Measurements from ENCODE around the gene KIF26B.
"Not testable (repeated sequence)": the region's sequence is repeated elsewhere in the genome, so short reads cannot be mapped to it uniquely, and the experiment has no call there.

KIF26B gene

GRCh38 chr1:245692318-245692717 is 537.5 kb downstream of the KIF26B start:
- H3K27ac ChIP-seq, result no peak overlapping the region
- TF ChIP-seq CTCF (conservative IDR thresholded peaks at IDR 0.05), result no peak

- no peak for TF ChIP-seq CTCF (conservative IDR thresholded peaks at IDR 0.05)
- H3K27ac ChIP-seq, result no peak overlapping the region
Observed at GRCh38 chr1:245693116-245693793, 538.5 kb downstream of the KIF26B start.

GRCh38 chr1:245693941-245694752 is 539.4 kb downstream of the KIF26B start:
- H3K27ac ChIP-seq, result no peak overlapping the region
- TF ChIP-seq CTCF (conservative IDR thresholded peaks at IDR 0.05), result no peak

GRCh38 chr1:245694753-245695195 is 540.0 kb downstream of the KIF26B start:
- no peak overlapping the region for H3K27ac ChIP-seq
- no peak for TF ChIP-seq CTCF (conservative IDR thresholded peaks at IDR 0.05)

- TF ChIP-seq CTCF (conservative IDR thresholded peaks at IDR 0.05), result no peak
- H3K27ac ChIP-seq, result no peak overlapping the region
Observed at GRCh38 chr1:245695211-245695610, 540.4 kb downstream of the KIF26B start.

GRCh38 chr1:245695701-245696100 is 540.9 kb downstream of the KIF26B start:
- not testable (repeated sequence) for H3K27ac ChIP-seq

GRCh38 chr1:245698116-245698515 is 543.3 kb downstream of the KIF26B start:
- TF ChIP-seq CTCF (conservative IDR thresholded peaks at IDR 0.05), result no peak

GRCh38 chr1:245698860-245699259 is 544.1 kb downstream of the KIF26B start:
- no peak for TF ChIP-seq CTCF (conservative IDR thresholded peaks at IDR 0.05)
- H3K27ac ChIP-seq, result no peak overlapping the region

More at GRCh38 chr1:245698116-245698515, 543.3 kb downstream of the KIF26B start:
- H3K27ac ChIP-seq, result no peak overlapping the region

Data from VCaP (cell line).